HepG2 (cell line): ENCODE results near the gene HADHA. TPM values are rescaled to one million over a fixed set of nuclear protein-coding genes. Genes with fewer than 3 reads are reported as not detected.

Source experiments
- ATAC-seq: fragments of 200-7000 bp; cut with Tn5 transposase; 3 replicates; pipeline ENCODE4 v1.9.1; 2020; ENCODE audit warnings: mild to moderate bottlenecking, moderate library complexity
- BruUV-seq: library from RNA; stranded (reverse); fragments of 400-500 nt; replicated peaks from 2 replicates; lab custom pipeline; 2021; lab: Mats Ljungman, UMichigan
- CTCF ChIA-PET: fragments of 300-600 bp; formaldehyde crosslinking; extraction: SDS; loops from one replicate; lab custom pipeline; 2021; ENCODE audit warnings: low total read pairs, inconsistent platforms, low intra/inter-chr PET ratio; lab: Yijun Ruan, JAX
- POLR2A ChIA-PET: fragments of 350-600 bp; sonication (Branson Sonifier 250); formaldehyde crosslinking; loops from one replicate; lab custom pipeline; 2020; ENCODE audit warnings: antibody characterized with exemption, inconsistent platforms; lab: Yijun Ruan, JAX
- DNase-seq: peaks from one replicate; pipeline ENCODE4 v3.0.0-alpha.2; 2015; ENCODE audit warnings: low spot score
- FAIRE-seq: peaks from 3 replicates; lab custom pipeline; 2011; peaks lifted over from hg19 to GRCh38; lab: Jason Lieb, UNC
- H2AFZ ChIP-seq: one replicate; pipeline ENCODE4 v1.6.1; 2011; ENCODE audit warnings: low read length, inconsistent platforms
- H3K27ac ChIP-seq: fragments of 300-600 bp; 3 replicates; pipeline ENCODE4 v1.8.0; 2011; ENCODE audit warnings: mixed run types, mild to moderate bottlenecking, mixed read lengths, low read length, inconsistent platforms; ENCODE audit not compliant: insufficient read depth; ENCODE audit errors: extremely low read length
- H3K27me3 ChIP-seq, 2 experiments: fragments of 200-600 bp in 1 of 2; 2 replicates in 1 of 2; 3 replicates in 1 of 2; pipeline versions ENCODE4 v1.6.0 to v1.8.0; 2011; ENCODE audit warnings: low read length in 2 of 2, mild to moderate bottlenecking in 2 of 2, moderate library complexity in 2 of 2, inconsistent platforms in 1 of 2; ENCODE audit not compliant: insufficient read depth in 2 of 2, control insufficient read depth in 1 of 2
- H3K36me3 ChIP-seq, 2 experiments: fragments of 200-600 bp in 1 of 2; replicated peaks in 1 of 2; 2 replicates in 1 of 2; 3 replicates in 1 of 2; pipeline versions ENCODE4 v1.5.1 to v1.8.0; 2011; ENCODE audit warnings: low read length in 2 of 2, inconsistent platforms in 1 of 2; ENCODE audit not compliant: insufficient read depth in 2 of 2, control insufficient read depth in 1 of 2
- H3K4me1 ChIP-seq: 2 replicates; pipeline ENCODE4 v1.5.1; 2012; ENCODE audit warnings: low read length, inconsistent platforms; ENCODE audit not compliant: insufficient read depth
- H3K4me2 ChIP-seq: 2 replicates; pipeline ENCODE4 v1.6.0; 2011; ENCODE audit warnings: low read depth, low read length, inconsistent platforms
- H3K4me3 ChIP-seq, 3 experiments: fragments of 200-600 bp in 1 of 3; sonication (generic), shearing (Covaris generic) in 1 of 3; replicated peaks in 1 of 3; 2 replicates each; pipeline ENCODE4 v1.5.1; 2011 to 2016; ENCODE audit warnings: low read length in 3 of 3, inconsistent platforms in 2 of 3, low read depth in 2 of 3, mild to moderate bottlenecking in 2 of 3, control low read depth in 1 of 3, mixed read lengths in 1 of 3; ENCODE audit not compliant: insufficient read depth in 1 of 3
- H3K79me2 ChIP-seq: one replicate; pipeline ENCODE4 v1.6.1; 2011; ENCODE audit warnings: low read length, inconsistent platforms; ENCODE audit not compliant: insufficient read depth
- H3K9ac ChIP-seq: 2 replicates; pipeline ENCODE4 v1.6.0; 2011; ENCODE audit warnings: mild to moderate bottlenecking, low read depth, low read length, inconsistent platforms; ENCODE audit not compliant: insufficient read depth
- H3K9me3 ChIP-seq: 2 replicates; pipeline ENCODE4 v1.5.1; 2012; ENCODE audit warnings: mild to moderate bottlenecking, low read length
- H4K20me1 ChIP-seq: 2 replicates; pipeline ENCODE4 v1.6.0; 2011; ENCODE audit warnings: inconsistent platforms, mild to moderate bottlenecking, low read length, moderate library complexity; ENCODE audit not compliant: insufficient read depth
- DDIT3 ChIP-seq: sonication (generic); formaldehyde crosslinking; IDR thresholded peaks from 2 replicates; pipeline ENCODE4 v1.4.0; 2020; ENCODE audit warnings: mild to moderate bottlenecking, missing genetic modification reagents
- FOXK2 ChIP-seq: fragments of 450-650 bp; IDR thresholded peaks from 2 replicates; pipeline ENCODE4 v1.6.1; 2016
- HNRNPK ChIP-seq: fragments of 200-400 bp; formaldehyde crosslinking; IDR thresholded peaks from 2 replicates; pipeline ENCODE4 v1.6.1; 2018; ENCODE audit warnings: low read length, low read depth, moderate library complexity, mild to moderate bottlenecking; ENCODE audit not compliant: poor library complexity, severe bottlenecking
- HOXA7 ChIP-seq: sonication (generic); formaldehyde crosslinking; IDR thresholded peaks from 2 replicates; pipeline ENCODE4 v1.8.1; 2022; ENCODE audit warnings: mild to moderate bottlenecking, missing genetic modification reagents, moderate library complexity
- MBNL3 ChIP-seq: fragments of 250-450 bp; sonication (Bioruptor Pico); conservative IDR thresholded peaks from 2 replicates; pipeline ENCODE4 v1.8.0; 2022; ENCODE audit warnings: mild to moderate bottlenecking, inconsistent platforms
- MTERF4 ChIP-seq: sonication (generic); formaldehyde crosslinking; IDR thresholded peaks from 2 replicates; pipeline ENCODE4 v1.8.0; 2023; ENCODE audit warnings: mild to moderate bottlenecking, missing genetic modification reagents
- NFATC3 ChIP-seq: sonication (generic); formaldehyde crosslinking; IDR thresholded peaks from 2 replicates; pipeline ENCODE4 v1.5.1; 2020; ENCODE audit warnings: mild to moderate bottlenecking, missing genetic modification reagents
- ZNF101 ChIP-seq: sonication (generic); formaldehyde crosslinking; IDR thresholded peaks from 2 replicates; pipeline ENCODE4 v1.4.0; 2020; ENCODE audit warnings: mild to moderate bottlenecking, low read depth, missing genetic modification reagents, borderline replicate concordance
- ZNF143 ChIP-seq: sonication (generic); formaldehyde crosslinking; IDR thresholded peaks from 2 replicates; pipeline ENCODE4 v1.4.0; 2020; ENCODE audit warnings: missing genetic modification reagents
- ZNF569 ChIP-seq: sonication (generic); formaldehyde crosslinking; IDR thresholded peaks from 2 replicates; pipeline ENCODE4 v1.5.0; 2020; ENCODE audit warnings: mild to moderate bottlenecking, missing genetic modification reagents, moderate library complexity, borderline replicate concordance
- ZNF687 ChIP-seq: sonication (generic); formaldehyde crosslinking; IDR thresholded peaks from 2 replicates; pipeline ENCODE4 v1.5.1; 2020; ENCODE audit warnings: mild to moderate bottlenecking, missing genetic modification reagents, moderate library complexity
- WGBS: methylation state at CpG from one replicate; pipeline ENCODE4 v1.1.6; 2017; ENCODE audit warnings: low lambda C conversion rate; 5-methylcytosine and 5-hydroxymethylcytosine counted together
- in situ Hi-C: cut with HindIII; loops from 2 replicates; pipeline ENCODE4 v1.10.0; 2017; ENCODE audit warnings: low pct_unique_long_range_greater_than_20kb; ENCODE audit not compliant: extremely low pct_ligation_motif_present
- intact Hi-C: fragments of 100-400 bp; cut with micrococcal nuclease; formaldehyde crosslinking; loops from one replicate; pipeline ENCODE4 v1.10.0; 2022; ENCODE audit not compliant: unreplicated experiment
- polyA plus RNA-seq, 8 experiments: library from polyadenylated mRNA; depleted of rRNA in 3 of 8; stranded (reverse) in 7 of 8; unstranded in 1 of 8; fragments of >200 nt; fragmentation: Illumina TruSeq in 4 of 8; extraction: Trizol in 4 of 8; gene quantifications; 2 replicates each; pipeline versions ENCODE4 v1.2.1 to v1.2.3, GENCODE V29; 2011 to 2016; ENCODE audit warnings: low read depth in 4 of 8, missing spikeins in 1 of 8, mixed read lengths in 1 of 8; ENCODE audit not compliant: insufficient read depth in 1 of 8
- total RNA-seq, 5 experiments: library from RNA; depleted of rRNA; stranded (reverse); fragments of >200 nt; fragmentation: Illumina TruSeq; extraction: Trizol; gene quantifications; 2 replicates each; pipeline ENCODE4 v1.2.3, GENCODE V29; 2016; ENCODE audit warnings: low read depth in 1 of 5

Gene HADHA
- total and polyA plus RNA-seq, 2 of the 13 experiments (the other 11 are each of a cell fraction or from before 2014, with no cell fraction given) = 102 to 270 TPM

GRCh38 chr2:26185304-26185928 is 59.0 kb downstream of the HADHA start:
- intact Hi-C loops = no loop called here
- H3K36me3 ChIP-seq = peaks cover under 1 to 1% of the 10 kb centered on the region in 2 experiments; a peak in 3 of 5 replicates

GRCh38 chr2:26184555-26185303 is 59.7 kb downstream of the HADHA start:
- H3K27ac ChIP-seq = no peak overlapping the region
- WGBS = 83% methylated on average over 105 of the region's 114 CpGs
- H3K79me2 ChIP-seq = no peaks in the 10 kb centered on the region
- H3K4me2 ChIP-seq = peak overlapping the region; percentile 42
- H3K4me3 ChIP-seq = peak overlapping the region in 2 of 3 experiments; percentile 40; a peak in 3 of 6 replicates
- peaks cover 9% of the 10 kb centered on the region for H3K4me1 ChIP-seq
- H3K9me3 ChIP-seq = no peaks in the 10 kb centered on the region
- ChIA-PET POLR2A (no interaction called here), CTCF (no interaction called here)
- in situ Hi-C loops (no loop called here), intact Hi-C loops (no loop called here)
- FAIRE-seq (no peak), DNase-seq (no peak), ATAC-seq (peak; percentile 13)
- peaks cover 2 to 23% of the 10 kb centered on the region in 2 experiments; a peak in 3 of 5 replicates for H3K27me3 ChIP-seq
- no peak overlapping the region for H3K9ac ChIP-seq
- no peak overlapping the region for H2AFZ ChIP-seq
- no peaks in the 10 kb centered on the region for H3K36me3 ChIP-seq
- no peaks in the 10 kb centered on the region for H4K20me1 ChIP-seq
- no TSS peak for BruUV-seq
- no peak for TF ChIP-seq MBNL3 (CRISPR knock-in tag)
- no peak for TF ChIP-seq MTERF4 (CRISPR knock-in tag)
- TF ChIP-seq DDIT3 (CRISPR knock-in tag) = no peak
- TF ChIP-seq ZNF569 (CRISPR knock-in tag) = no peak
- no peak for TF ChIP-seq HOXA7 (CRISPR knock-in tag)
- no peak for TF ChIP-seq NFATC3 (CRISPR knock-in tag)
- no peak for TF ChIP-seq ZNF143
- TF ChIP-seq HNRNPK = no peak
- TF ChIP-seq FOXK2 = no peak
- peak; percentile 80 for TF ChIP-seq ZNF687

More at GRCh38 chr2:26185304-26185928, 59.0 kb downstream of the HADHA start:
- 68% methylated on average over 19 of the region's 20 CpGs for WGBS
- H3K4me3 ChIP-seq = peak overlapping the region in 2 of 3 experiments; percentile 40; a peak in 3 of 6 replicates
- FAIRE-seq (no peak), DNase-seq (no peak), ATAC-seq (no peak)
- in situ Hi-C loops = no loop called here
- H4K20me1 ChIP-seq = no peaks in the 10 kb centered on the region
- H3K27me3 ChIP-seq = peaks cover 2 to 20% of the 10 kb centered on the region in 2 experiments; a peak in 3 of 5 replicates
- BruUV-seq = TSS peak; percentile 64
- ChIA-PET CTCF (no interaction called here), POLR2A (no interaction called here)
- H3K9me3 ChIP-seq = no peaks in the 10 kb centered on the region
- TF ChIP-seq ZNF101 (CRISPR knock-in tag) = no peak
- H3K27ac ChIP-seq = no peak overlapping the region
- H3K4me1 ChIP-seq = peaks cover 9% of the 10 kb centered on the region
- H2AFZ ChIP-seq = no peak overlapping the region
- H3K4me2 ChIP-seq = peak overlapping the region; percentile 42; the same call in 1 of the 2 replicates
- H3K9ac ChIP-seq = no peak overlapping the region
- H3K79me2 ChIP-seq = no peaks in the 10 kb centered on the region
